Cerebellar nuclear complex (tissue), 1 donor: Measurements from ENCODE around the gene IL16.
"Not testable (repeated sequence)": the region's sequence is repeated elsewhere in the genome, so short reads cannot be mapped to it uniquely, and the experiment has no call there.

ENCODE experiments used
- DNase-seq, 2 experiments: peaks; one replicate each; lab custom pipeline; 2025; lab: John Stamatoyannopoulos, UW

The IL16 gene

DNA sequence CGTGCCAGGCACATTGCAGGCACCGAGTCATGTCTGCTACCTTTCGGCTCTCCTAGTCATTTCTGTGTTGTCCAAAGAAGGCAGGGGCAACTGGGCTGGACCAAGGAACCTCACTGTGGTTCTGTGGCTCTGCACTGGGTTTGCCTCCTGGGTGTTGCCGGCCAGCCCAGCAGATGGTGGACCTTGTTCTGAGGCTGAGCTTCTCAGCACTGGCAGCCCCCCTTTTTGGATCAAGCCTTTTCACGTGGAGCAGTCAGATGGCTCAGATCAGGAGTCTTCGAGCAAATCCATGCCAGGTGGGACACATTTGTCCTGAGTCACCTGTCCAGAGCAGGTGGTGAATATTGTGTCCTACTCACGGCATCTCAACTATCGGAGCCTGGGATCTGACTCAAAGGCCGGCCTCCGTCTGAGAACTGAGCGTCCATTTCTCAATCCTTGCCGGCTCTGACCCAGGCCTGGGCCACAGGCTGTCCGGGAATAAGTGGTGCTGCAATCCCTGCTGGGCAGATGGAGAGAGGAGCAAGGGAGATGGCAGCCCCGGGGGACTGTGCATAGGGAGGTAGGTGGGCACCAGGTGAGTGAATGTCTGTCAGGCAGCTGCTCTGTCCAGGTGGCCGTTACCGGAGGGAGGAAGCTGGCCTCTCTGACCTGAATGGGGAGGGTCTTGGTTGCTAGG lies at the start of gene IL16:
IL16 (plus strand) TSS at position 304 of the 679 bp plus-strand sequence. CDS start 28,521 bp downstream, outside the sequence.
- DNase-seq, result peak; percentile 88 to 94

- DNase-seq, result no peak
Measured at GRCh38 chr15:81151389-81151788, 45.3 kb upstream of the IL16 start.

GRCh38 chr15:81152339-81152738 lies 44.3 kb upstream of the IL16 start:
- DNase-seq, result no peak

DNA sequence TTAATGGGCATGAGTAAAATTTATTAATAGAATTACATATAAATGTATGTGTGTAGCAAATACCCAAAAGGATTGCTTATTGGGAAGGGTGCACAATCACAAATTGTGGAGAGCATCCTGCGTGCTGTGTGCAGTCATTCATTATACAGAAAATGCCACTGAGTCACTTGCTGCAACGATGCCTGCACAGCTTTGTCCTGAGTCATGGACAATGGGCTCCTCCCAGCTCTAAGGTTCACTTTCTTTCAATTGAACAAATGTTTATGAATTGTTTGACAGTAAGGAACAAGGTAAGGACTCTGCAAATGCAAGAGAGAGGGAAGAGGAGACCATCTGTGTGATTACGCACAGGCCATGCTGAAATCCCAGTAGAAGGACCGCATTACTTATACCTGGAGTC lies 43.9 kb upstream of the IL16 start:
- DNase-seq, result no peak

- peak in 1 of 2 experiments; percentile 63 for DNase-seq
Measured at GRCh38 chr15:81155375-81156218, 41.1 kb upstream of the IL16 start.

DNA sequence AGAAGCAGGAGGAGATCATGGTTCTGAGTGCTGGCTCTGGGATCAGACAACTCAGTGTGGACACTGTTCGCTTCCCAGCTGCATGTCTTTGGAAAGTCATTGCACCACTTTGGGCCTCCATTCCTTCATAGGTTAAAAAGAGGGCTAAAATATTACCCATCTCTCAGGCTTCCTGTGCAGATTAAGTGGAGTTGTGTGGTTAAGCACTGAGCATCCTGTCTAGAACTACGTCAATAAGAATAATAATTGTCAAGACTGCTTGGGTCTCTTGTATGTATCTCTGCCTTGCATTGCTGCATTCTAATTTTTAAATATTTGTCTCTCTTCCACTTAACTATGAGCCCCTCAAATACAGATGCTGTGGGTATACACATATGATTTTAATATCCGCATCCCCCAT lies 40.4 kb upstream of the IL16 start:
- DNase-seq, result no peak

- no peak for DNase-seq
Measured at GRCh38 chr15:81157195-81157938, 39.3 kb upstream of the IL16 start.

- DNase-seq, result no peak
Measured at GRCh38 chr15:81157939-81158223, 38.8 kb upstream of the IL16 start.

GRCh38 chr15:81158561-81158960 lies 38.1 kb upstream of the IL16 start:
- DNase-seq, result not testable (repeated sequence)

- DNase-seq, result no peak
Measured at GRCh38 chr15:81160312-81161159, 36.1 kb upstream of the IL16 start.

DNA sequence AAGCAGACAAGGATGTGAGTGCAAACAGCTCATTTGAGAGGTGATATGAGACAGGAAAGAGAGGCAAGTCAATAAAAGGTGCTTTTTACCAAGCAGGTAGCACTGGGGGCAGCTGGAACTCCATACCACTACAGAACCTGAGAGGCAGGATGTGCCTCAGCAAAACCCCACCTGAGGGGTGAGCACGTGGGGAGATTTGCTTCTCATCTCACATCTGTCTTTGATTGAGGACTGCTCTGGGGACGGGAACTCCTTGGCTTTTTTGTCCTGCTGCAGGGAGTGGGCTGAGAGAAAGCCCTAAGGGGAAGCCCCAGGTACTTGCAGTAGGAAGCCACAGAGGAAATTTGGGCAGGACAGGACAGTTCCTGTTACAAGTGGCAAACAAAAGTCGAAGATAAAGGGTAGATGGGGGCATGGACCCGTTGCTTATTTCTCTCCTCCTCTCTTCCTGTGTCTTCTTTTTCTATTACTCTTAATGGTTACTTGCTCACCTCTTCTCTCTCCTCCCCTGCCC lies 35.5 kb upstream of the IL16 start:
- no peak for DNase-seq

DNA sequence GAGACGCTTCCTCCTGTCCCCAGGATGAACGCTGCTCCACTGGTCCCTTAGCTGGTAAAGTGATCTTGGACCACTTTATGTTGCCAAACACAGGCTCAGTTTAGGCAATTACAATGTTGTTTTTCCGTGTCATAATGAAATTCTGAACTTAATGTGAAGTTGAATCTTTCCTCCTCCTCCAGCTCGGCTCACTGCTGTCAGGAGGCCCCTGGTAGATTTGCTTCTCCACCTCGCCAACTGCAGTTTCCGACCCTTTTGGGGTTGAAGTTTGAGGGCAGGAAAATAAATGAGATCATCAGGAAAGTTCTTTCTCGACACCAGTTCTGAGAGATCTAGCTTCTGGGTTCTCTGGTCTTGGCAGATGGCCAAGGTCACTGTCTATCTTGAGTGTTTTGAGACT lies 34.8 kb upstream of the IL16 start:
- no peak for DNase-seq

DNA sequence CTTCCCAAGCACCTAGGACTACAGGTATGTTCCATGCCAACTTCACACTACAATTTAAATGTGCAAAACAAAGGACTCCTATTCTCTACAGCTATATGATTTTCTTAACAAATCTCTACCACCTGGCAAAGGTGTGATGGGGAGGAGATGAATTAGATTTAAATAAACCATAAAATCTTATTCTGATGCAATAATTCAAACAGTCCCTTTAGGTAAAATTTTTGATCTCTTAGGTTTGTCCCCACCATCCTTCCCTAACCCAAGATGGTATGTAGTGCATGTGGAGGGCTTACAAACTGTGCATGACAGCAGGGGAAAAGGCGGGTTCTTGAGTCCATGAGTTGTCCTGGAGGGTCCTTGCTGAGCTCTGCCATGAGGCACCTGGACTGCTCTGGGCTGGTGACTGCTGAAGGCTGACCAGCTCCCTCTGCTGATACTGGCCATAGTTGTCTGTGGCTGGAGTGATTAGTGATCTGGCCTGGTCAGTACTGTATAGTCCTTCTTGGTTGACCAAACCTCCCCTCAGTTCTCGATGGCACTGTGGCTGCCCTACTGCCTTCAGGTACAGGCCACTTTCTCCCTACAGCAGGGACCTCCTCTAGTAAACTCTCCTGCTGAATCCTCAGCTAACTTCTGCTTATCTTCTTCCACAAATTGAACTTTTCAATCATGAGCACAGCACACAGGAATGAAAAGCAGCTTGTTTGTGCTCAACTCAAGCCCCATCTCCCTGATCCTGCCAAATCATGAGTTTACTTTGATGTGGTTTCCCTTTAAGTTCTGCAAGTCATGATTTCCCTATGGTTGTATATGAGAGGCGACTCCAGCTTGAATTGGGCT lies 32.5 kb upstream of the IL16 start:
- no peak for DNase-seq

GRCh38 chr15:81165535-81165934 lies 31.1 kb upstream of the IL16 start:
- DNase-seq, result no peak

- no peak for DNase-seq
Measured at GRCh38 chr15:81166636-81167305, 29.9 kb upstream of the IL16 start.

GRCh38 chr15:81168131-81168526 lies 28.6 kb upstream of the IL16 start:
- DNase-seq, result no peak

DNA sequence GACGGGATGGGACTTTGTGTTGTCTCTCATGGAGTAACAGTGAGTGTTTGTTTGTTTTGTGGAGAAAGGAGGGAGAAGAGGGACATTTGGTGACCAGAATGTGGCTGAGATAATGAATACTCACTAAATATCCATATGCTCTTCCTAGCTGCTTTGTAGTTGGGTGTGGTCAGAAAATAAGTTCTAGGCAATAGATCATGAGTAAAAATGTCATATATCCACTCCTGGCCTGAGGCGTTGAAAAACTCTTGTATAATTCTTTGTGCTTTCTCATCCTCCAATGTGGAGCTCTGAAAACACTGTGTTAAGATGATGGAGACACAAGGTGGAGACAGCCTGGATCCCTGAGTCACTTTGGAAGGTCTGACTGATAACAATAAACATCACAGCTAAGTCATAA lies 28.0 kb upstream of the IL16 start:
- DNase-seq, result no peak

DNA sequence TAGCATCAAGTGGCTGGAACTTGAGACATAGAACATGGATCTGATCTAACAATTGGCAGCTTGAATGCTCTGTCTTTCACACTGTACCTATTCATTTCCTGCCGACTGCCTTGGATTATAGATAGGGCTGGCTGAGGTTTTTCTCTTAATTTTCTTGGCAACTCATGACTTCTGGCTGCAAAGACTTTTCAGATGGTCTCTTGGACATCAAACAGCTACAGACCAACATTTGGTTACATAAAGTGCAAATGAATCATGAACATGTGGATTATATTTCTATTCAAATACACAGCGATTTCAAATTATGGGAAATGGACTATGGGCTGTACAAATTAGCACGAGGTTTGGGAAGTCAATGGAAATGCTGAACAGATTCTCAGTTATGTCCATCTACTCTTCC lies 26.2 kb upstream of the IL16 start:
- DNase-seq, result no peak

DNA sequence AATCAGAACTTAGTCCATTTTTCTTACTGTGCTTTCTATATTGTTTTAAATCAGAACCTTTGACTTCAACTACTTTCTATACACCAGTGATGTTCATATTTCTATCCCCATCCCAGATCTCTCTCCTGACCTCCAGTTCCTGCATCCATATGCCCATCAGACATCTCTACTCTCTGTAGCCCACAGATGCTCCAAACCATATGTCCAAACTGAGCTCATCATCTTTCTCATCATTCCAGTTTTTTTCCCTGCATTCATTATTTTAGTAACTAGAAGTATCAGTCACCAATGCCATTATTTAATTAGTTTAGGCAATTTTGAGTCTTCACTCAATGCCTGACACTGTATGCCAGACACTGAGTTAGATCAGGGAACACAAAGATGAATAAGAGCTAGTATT lies 25.4 kb upstream of the IL16 start:
- no peak for DNase-seq

DNA sequence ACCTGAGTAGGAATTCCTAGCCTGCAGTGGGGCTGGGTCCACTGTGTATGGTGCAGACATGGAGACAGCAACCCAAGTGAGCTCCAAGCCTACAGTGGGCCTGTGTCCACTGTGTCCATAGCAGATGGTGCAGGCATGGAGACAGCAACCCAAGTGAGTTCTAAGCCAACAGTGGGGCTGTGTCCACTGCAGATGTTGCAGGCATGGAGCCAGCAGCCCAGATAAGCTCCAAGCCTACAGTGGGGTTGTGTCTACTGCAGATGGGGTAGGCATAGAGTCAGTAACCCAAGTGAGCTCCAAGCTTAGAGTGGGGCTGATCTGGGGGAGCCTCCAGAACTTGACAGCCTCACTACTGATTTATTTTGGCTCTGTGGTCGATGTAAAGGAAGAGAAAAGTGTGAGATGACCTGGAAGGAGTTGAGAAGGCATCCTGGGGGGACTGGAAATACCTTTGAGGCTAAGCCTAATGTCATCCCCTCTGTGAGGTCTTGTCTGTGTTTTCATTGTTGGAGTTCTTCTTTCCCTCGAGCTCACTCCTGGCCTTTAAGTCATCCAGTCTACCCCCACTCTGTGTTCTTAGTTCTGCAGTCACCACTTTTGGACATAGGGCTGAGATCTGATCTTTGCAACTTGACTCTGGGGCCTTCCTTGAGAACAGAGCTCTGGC lies 22.4 kb upstream of the IL16 start:
- DNase-seq, result no peak
